HG02981 (cell line): ENCODE results near the gene RNASEH2A.
"Not testable (repeated sequence)": the region's sequence is repeated elsewhere in the genome, so short reads cannot be mapped to it uniquely, and the experiment has no call there.

Experiments used
- ATAC-seq: cut with Tn5 transposase; IDR thresholded peaks from one replicate; pipeline ENCODE4 v1.9.1; 2021; ENCODE audit warnings: mild to moderate bottlenecking, moderate library complexity; ENCODE audit not compliant: unreplicated experiment

RNASEH2A gene

DNA sequence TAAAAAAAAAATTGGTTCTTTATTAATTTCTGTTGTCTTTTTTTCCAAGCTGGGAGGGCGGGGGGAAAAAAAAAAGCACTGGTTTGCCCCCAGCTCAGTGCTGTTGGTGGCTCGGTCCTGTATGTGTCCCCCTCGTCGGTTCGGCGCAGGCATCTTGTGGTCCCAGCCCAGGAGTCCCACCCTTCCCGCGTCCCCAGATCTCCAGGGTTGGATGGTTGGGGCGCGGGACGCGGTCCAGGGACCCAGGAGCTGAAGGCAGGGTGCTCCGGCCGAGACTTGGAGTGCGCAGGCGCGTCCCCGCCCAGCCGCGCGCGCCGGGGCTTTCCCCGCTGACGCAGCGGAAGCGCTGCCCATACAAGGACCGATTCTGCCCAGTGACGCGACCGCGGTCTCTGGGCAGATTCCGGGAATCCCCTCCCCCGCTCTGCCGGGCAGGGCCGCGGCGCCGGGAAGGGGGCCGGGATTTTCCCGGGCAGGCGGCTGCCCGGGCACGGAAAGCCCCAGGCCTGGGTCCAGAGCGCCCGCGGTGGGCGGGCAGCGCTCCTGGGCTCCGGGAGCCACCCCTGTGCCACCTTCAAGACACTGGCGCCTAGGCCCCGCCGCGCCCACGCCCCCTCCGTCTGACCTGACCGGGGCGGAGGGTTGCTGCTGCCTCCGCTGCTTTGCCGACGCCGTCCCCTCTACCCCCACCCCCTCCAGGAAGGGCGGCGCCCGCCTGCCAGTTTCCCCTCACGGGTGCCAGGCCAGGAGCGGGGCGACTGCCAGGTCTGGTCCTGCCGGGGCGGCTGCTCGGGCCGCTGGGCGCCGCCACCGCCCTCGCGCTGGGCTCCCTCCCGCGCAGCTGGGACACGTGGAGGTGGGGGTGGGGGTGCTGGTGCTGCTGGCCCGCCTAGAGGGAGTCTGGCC lies 12.8 kb upstream of the RNASEH2A start:
- ATAC-seq, result no peak

DNA sequence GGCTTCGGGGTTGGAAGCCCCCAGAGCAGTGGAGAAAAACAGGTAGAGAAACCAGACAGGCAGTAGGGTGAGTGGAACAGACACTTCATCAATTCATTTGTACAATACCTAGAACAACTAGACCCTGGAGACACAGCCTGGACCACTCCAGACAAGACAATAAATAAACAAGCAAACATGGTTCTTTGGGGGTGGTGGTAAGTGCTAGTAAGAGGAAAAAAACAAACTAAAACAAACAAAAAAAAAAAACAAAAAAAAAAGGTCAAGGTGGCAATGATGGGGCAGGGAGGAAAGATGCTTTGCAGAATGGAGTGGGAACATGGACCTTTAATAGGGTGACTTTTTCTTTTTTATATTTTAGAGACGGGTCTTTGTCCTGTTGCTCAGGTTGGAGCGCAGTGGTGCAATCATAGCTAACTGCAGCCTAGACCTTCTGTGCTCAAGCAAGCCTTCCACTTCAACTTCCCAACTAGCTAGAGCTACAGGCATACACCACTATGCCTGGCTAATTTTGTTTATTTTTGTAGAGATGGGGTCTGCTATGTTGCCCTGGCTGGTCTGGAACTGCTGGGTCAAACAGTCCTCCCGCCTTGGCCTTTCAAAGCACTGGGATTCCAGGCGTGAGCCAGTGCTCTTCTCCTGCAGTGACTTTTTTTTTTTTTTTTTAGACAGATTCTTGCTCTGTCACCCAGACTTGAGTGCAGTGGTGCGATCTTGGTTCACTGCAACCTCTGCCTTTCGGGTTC lies 12.0 kb upstream of the RNASEH2A start:
- no peak for ATAC-seq

DNA sequence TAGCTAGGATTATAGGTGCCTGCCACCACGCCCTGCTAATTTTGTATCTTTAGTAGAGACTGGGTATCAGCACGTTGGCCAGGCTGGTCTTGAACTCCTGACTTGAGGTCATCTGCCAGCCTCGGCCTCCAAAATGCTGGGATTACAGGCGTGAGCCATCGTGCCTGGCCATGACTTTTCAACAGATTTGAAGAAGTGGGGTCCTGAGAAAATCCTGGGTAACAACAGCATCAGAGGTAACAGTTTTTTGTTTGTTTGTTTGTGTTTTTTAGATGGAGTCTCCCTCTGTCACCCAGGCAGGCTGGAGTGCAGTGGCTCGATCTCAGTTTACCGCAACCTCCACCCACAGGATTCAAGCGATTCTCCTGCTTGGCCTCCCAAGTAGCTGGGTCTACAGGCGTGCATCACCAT lies 11.4 kb upstream of the RNASEH2A start:
- no peak for ATAC-seq

DNA sequence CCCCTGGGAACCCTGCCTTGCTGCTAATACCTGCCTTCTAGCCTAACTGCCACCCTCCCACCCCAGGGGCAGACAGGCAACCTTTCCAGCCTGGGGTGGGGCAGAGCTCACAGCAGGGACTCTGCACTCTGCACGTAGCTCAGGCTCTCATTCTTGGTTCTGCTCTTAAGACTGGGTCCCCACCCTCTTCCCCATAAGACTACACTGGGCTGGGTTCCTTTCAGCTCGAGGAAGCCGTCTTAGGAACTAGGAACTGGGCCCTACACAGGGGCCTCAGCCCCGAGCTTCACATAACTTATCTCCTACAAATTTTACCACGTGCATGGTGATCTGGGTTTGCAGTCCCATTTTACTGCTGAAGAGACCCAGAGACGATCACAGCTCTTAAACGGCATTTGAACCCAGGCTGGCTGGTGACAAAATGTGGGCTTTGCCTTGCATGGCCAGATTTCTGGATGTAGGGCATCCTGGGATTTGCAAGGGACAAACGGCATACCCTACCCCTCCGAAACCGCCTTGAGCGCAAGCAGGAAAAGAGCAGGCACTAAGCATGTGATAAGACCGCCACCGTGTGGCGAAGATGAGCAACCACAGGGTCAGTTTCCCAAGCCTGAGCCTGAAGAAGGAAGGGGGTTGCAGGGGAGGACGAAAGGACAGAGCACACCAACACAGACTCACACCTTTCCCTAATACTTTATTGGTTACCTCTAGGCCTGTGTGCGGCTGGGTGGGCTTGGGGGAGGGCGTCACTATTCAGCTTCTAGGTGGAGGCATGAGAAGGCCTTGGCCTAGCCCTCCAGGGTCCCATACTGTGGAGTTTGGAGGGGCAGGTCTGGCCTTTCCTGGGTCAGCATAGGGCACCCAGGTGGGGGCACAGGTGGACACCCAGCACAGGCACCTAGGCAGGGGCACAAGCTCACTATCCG lies 10.0 kb upstream of the RNASEH2A start:
- no peak for ATAC-seq

DNA sequence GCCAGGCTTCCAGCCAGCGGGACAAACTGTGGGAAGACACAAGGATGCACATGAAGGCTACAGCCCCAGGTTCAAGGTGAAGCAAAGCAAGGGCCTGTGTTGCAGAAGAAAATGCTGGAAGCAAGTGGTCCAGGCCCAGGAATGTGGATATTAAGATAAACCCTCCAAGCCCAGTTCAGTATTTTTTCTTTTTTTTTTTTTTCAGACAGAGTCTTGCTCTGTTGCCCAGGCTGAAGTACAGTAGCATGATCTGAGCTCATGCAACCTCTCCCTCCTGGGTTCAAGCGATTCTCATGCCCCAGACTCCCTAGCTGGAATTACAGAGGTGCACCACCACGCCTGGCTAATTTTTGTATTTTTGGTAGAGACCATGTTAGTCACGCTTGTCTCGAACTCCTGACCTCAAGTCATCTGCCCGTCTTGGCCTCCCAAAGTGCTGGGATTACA lies 9.2 kb upstream of the RNASEH2A start:
- ATAC-seq, result no peak

DNA sequence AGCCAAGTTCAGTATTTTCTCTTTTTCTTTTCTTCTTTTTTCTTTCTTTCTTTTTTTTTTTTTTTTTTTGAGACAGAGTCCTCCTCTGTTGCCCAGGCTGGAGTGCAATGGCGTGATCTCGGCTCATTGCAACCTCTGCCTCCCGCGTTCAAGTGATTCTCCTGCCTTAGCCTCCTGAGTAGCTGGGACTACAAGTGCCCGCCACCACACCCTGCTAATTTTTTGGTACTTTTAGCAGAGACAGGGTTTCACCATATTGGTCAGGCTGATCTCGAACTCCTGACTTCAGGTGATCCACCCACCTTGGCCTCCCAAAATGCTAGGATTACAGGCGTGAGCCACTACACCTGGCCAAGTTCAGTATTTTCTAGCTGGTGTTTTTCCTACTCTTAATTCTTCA lies 8.8 kb upstream of the RNASEH2A start:
- ATAC-seq, result not testable (repeated sequence)

DNA sequence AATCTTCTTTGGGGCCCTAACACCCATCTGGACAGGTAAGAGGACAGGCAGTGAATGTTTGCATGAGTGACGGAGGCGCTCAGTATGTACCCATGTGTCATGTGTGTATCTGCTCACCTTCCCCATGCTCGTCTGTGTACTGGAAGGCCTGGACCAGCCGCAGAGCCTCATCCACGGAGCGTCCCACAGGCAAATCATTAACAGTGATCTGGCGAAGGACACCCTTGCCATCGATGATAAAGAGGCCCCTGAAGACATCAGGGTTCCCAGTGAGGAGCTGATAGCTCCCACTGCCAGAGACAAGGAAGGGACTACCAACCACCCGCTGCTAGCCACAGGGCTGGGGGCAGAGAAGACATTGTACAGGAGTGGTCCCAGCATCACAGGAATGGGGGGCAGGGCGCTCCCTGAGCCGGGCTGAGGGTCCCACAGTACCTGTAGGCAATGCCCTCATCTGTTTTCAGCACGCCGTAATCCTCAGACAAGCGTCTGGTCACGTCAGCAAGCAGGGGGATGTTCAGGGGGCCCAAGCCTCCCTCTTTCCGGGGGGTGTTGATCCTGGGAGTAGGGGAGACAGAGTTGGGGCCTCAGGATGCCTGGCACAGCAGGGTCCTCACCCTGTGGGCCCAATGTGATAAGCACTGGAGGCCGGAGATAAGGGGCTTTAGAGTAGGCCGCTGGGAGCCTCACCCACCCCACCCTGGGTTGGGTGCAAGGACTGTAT lies 6.5 kb upstream of the RNASEH2A start:
- no peak for ATAC-seq

DNA sequence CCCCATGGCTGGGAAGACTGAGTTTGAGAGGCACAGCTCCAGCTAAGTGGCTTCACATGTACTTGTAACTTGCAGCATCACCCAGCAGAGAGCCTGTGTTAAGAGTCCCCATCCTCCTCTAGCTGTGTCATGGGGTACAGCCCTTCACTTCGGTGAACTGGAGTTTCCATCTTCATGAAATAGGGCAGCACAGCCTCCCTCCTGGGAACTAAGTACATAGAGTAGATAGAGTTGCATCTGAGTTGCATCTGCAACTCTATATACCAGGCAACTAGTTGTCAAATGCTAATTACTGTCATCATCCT lies 6.0 kb upstream of the RNASEH2A start:
- ATAC-seq, result no peak

DNA sequence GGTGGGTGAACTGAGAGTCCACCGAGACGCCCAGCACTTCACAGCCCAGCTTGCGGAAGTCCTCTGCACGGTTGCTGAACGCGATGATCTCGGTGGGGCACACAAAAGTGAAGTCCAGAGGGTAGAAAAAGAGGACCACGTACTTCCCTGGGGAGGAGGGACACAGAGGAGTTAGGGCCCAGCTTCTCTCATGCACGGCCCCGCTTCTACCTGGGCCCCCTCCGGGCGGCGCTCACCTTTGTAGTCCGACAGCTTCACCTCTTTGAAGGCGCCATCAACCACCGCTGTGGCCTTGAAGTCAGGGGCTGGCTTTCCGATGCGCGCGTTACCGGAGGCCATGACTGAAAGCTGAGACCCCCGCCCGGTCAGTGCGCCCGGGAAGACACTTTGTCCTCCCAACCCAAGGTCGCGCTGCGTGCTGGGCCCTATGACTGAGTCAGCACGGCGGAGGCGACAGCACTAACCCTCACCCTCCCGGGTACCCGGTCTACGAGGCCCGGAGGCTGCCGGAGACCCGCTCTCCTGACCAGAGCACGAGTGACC lies 5.4 kb upstream of the RNASEH2A start:
- no peak for ATAC-seq

DNA sequence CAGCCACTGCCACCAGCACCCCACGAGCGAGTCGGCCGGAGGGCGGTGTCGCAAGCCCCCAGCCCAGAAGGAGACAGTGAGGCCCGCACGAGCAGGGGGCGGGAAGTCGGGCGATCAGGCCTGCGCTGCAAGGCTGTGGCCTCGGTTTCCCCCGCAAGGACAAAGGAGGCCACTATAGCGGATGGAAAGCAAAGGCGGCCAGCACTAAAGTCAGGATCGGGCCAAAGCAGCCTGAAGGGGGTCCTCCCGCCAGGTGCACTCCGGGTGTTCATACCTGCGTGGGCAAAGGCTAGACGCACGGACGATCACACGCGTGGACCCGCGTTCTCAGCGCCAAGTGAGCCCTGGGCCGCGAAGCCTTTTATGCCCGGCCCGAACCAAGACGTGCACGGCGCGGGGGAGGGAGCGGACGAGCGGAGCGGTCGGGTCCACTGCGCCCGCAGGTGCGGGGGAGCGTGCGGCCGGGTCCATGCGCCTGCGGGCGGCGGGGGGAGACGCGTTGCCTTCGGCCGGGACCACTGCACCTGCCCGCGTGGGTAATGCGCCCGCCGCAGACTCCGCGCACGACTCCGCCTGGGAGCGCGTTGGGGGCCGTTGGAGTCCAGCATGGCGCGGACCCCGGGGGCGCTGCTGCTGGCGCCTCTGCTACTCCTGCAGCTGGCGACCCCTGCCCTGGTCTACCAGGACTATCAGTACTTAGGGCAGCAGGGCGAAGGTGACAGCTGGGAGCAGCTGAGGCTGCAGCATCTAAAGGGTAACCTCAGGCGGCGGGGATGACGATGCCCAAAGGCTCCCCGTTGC lies 4.7 kb upstream of the RNASEH2A start, which contains the start of the genes PRDX2 and THSD8:
Gene PRDX2, minus strand, starts transcription at position 335 of the 801 bp plus-strand sequence. CDS start 539 bp downstream, outside the sequence.
Gene THSD8, plus strand, starts transcription at position 604 of the 801 bp plus-strand sequence. Its CDS starts 3 bp downstream, at position 607.
- no peak for ATAC-seq

DNA sequence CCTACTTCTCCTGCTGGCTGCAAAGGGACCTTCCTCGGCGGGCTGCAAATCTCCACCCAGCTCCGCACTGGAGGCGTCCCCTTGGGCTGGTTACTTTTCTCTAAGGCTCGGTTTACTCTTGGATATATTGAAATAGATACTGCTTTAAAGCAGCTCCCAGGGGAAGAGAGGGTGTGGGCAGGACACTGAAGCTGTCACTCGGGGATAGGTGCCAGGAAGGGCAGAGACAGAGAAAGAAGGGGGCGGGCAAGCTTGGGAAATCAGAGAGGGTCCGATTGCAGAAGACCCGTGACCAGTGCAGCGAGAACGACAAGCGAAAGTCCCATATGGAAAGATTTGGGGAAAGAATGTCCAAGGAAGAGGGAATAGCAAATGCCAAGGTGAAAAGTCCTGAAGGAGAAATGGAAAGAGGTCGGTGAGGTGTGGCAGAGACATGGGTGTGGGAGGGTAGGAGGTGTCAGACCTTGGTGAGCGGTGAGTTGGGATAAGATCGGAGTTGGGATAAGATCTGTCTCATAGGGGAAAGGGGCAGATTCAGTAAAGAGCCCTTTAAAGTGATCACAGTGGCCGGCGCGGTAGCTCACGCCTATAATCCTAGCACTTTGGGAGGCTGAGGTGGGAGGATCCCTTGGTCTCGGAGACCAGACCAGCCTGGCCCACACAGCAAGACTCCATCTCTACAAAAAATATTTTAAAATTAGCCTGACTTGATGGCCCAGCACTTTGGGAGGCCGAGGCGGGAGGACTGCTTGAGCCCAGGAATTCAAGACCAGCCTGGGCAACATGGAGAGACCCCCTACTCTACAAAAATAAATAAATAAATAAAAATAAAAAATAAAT lies 3.9 kb upstream of the RNASEH2A start:
- no peak for ATAC-seq

DNA sequence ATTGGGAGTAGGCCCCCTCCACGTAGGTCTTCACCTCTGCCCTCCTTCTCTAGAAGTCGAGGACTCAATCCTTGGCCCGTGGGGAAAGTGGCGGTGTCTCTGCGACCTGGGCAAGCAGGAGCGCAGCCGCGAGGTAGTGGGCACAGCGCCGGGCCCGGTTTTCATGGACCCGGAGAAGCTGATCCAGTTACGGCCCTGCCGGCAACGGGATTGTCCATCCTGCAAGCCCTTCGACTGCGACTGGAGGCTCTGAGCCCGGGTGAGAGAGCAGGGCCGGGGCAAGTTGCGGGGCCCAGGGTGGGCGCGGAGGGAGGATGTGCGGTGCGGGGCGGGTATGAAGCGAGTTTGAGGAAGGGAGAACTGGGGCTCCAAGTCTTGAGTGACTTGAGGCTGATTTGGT lies 2.3 kb upstream of the RNASEH2A start:
- ATAC-seq, result no peak

DNA sequence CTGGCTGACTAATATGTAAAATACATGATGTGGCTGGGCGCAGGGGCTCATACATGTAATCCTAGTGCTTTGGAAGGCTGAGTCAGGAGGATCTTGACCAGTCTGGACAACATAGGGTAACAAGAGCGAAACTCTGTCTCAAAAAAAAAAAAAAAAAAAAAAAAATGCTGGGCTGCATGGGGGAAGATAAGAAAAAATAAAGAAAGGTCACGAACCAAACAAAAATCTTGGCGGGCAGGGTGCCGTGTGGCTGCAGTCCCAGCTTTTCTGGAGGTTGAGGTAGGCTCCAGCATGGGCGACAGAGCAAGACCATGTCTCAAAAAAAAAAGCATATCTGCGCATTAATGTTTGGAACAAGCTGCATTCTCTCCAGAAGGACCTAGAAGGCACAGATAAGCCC lies 8.7 kb downstream of the RNASEH2A start:
- ATAC-seq, result no peak

DNA sequence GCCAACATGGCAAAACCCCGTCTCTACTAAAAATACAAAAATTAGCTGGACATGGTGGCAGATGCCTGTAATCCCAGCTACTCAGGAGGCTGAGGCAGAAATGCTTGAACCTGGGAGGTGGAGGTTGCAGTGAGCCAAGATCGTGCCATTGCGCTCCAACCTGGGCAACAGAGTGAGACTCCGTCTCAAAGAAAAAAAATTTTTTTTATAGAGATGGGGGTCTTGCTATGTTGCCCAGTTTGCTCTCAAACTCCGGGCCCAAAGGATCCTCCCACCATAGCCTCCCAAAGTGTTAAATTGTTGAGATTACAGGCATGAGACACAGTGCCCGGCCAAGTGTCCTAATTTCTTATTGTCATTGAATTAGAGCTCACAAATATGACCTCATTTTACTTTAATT lies 10.8 kb downstream of the RNASEH2A start:
- ATAC-seq, result not testable (repeated sequence)

DNA sequence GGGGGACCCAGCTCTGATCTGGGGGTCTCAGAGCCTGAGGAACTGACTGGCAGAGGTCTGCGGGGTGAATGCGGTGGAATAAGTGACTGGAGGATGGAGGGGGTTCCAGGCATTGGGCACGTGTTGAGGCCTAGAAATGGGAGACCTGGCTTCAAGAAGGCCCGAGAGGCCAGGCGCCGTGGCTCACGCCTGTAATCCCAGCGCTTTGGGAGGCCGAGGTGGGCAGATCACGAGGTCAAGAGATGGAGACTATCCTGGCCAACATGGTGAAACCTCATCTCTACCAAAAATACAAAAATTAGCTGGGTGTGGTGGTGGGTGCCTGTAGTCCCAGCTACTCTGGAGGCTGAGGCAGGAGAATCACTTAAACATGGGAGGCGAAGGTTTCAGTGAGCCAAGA lies 11.4 kb downstream of the RNASEH2A start:
- ATAC-seq, result not testable (repeated sequence)

DNA sequence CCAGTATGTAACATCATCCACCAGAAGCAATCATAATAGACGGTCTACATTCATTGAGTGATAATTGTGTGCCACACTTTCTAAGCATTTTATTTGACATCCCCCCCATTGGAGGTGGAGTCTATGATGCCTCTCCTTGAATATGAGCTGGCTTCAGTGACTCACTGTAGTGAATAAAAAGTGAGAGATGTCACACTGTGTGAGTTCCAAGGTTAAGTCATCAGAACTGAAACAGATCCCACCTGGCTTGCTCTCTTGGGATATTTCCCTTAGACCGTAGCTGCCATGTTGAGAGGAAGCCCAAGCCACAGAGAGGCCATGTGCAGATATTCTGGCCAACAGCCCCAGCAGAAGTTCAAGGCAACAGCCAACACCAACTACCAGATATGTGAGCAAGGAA lies 15.4 kb downstream of the RNASEH2A start:
- ATAC-seq, result no peak

DNA sequence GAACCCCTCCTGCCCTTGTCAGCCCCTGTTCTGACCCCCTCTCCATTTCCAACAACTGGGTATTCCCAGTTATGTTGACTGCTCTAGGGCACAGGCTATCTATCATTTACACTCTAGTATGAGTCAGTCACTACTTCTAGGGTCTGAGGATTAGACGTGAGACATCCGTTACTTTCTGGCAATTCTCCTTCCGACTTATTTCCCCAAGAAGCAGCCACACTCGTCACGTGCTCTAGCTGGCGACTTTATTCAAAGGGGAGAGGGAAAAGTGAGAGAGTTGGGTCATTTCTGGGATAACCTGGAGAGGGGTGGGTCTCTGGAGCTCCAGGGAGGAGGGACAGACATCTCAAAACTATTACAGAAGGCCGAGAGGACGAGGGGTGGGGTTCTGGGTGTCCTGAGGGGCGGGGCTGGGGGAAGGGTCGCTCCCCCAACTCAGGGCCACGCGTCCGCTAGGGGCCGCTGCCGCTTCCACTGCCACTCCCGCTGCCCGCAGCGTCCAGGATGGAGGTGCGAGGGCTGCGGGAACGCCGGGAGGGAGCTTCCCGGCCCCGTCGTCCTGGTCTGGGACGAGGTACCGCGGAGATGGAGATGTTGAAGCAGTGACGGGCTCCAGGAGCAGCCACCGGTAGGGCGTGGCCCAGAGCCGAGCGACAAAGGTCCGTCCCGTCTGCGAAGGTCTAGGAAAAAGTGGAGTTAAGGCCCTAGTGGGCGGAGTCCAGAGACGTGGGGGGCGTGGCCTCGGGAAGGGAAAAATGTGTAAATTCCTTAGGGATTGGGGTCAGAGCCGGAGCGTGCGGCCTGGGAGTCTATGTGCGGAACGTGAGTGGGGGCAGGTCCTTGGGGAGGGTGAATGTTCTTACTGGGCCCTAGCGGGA lies 19.1 kb downstream of the RNASEH2A start:
- no peak for ATAC-seq
